GM12874 (cell line): ENCODE data around the gene CUL4A.

Source experiments
- TF ChIP-seq, protein P1 (sequence below): IDR thresholded peaks from 2 replicates; pipeline ENCODE4 v1.5.1; 2011; ENCODE audit warnings: low read depth, mild to moderate bottlenecking, control low read depth, low read length, moderate library complexity; ENCODE audit not compliant: insufficient read depth

Gene CUL4A

GRCh38 chr13:113192279-113192678 lies 17.1 kb upstream of the CUL4A start:
- TF ChIP-seq, protein P1, sequence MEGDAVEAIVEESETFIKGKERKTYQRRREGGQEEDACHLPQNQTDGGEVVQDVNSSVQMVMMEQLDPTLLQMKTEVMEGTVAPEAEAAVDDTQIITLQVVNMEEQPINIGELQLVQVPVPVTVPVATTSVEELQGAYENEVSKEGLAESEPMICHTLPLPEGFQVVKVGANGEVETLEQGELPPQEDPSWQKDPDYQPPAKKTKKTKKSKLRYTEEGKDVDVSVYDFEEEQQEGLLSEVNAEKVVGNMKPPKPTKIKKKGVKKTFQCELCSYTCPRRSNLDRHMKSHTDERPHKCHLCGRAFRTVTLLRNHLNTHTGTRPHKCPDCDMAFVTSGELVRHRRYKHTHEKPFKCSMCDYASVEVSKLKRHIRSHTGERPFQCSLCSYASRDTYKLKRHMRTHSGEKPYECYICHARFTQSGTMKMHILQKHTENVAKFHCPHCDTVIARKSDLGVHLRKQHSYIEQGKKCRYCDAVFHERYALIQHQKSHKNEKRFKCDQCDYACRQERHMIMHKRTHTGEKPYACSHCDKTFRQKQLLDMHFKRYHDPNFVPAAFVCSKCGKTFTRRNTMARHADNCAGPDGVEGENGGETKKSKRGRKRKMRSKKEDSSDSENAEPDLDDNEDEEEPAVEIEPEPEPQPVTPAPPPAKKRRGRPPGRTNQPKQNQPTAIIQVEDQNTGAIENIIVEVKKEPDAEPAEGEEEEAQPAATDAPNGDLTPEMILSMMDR, result no peak

DNA sequence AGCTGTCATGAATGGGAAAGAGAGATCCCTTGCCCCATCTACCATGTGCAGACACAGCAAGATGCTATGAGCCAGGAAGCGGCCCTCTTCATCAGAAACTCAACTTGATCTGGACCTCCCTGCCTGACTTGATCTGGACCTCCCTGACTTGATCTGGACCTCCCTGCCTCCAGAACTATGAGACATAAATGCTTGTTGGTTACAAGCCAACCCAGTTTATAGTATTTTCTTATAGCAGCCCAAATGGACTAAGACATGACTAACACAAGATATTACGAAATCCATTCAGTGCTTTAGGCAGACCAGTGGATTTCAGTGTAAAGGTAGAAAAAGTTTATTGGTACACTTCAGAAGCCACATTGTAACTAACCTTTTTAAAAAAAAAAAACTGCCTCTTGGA lies 16.5 kb upstream of the CUL4A start:
- TF ChIP-seq, protein P1, result no peak

DNA sequence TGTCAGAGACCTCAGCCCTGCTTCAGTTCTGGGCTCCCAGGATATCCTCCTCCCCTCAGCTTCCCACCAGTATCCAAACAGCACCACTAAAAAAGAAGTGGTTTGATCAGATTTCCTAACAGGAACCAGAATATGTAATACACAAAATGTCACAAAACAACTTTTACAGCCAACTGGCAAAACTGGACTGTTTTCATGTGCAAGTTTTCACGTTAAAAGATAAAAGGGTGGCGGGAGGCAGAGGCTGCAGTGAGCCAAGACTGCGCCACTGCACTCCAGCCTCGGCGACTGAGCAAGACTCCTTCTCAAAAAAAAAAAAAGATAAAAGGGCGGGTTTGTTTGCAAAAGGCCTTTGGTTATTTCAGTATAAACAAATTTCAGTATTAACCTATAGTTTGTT lies 14.1 kb upstream of the CUL4A start:
- TF ChIP-seq, protein P1, result no peak

GRCh38 chr13:113196970-113197737 lies 12.3 kb upstream of the CUL4A start:
- TF ChIP-seq, protein P1, result no peak

DNA sequence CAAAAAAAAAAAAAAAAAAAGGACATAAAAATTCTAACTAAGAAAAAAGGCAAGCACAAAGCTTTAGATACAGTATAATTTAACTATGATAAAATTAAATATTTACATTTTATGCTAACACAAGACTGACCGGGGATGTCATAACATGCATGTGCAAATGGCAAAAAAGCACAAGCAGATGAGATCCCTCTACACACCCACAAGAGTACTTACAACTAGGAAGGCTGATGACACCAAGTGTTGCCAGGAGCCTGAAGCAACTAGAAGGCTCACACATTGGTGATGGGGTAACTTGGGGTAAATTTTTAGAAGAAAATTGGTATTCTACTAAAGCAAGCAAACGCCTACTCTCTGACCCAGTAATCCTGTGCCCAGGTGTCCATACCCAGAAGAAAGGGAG lies 7.6 kb upstream of the CUL4A start:
- TF ChIP-seq, protein P1, result no peak

DNA sequence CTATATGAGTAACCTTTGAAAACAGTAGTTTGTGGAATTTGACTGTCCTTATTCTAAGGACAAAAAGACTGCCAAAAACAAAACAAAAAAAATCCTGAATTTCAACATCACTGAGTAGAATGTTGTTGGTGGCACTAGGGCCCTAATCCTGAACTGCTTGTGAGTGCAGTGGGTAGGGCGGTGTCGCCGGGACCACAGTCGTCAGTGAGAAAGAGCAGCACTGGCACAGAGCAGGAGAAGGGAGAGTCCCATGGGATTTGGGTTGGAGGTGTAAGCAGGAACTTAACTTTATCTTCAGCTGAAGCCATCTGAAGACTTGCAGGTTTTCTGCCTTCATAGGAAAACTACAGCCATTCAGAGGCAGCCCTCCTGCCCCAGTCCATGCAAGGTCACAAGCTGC lies 6.5 kb upstream of the CUL4A start:
- TF ChIP-seq, protein P1, result no peak

GRCh38 chr13:113203507-113204377 lies 5.7 kb upstream of the CUL4A start:
- TF ChIP-seq, protein P1, result no peak
